Spleen (tissue), 7 donors: ENCODE measurements around the gene RPTN.

Source experiments
- CTCF ChIP-seq, 11 experiments: fragments of 200-600 bp in 7 of 11; fragments of 450-650 bp in 4 of 11; sonication (generic) in 4 of 11; IDR thresholded peaks in 8 of 11; conservative IDR thresholded peaks in 3 of 11; 1 replicate in 7 of 11; 2 replicates in 4 of 11; pipeline versions ENCODE4 v1.4.0 to v1.8.0; 2016 to 2021; ENCODE audit warnings: antibody characterized with exemption in 11 of 11, inconsistent platforms in 4 of 11, mild to moderate bottlenecking in 1 of 11
- POLR2A ChIP-seq, 3 donors: fragments of 450-650 bp; IDR thresholded peaks; one replicate each; pipeline ENCODE4 v1.5.1; 2017; ENCODE audit warnings: antibody characterized with exemption in 3 of 3, mild to moderate bottlenecking in 1 of 3
- POLR2AphosphoS5 ChIP-seq, 3 donors: sonication (generic); formaldehyde crosslinking; IDR thresholded peaks; one replicate each; pipeline ENCODE4 v1.5.1; 2017; ENCODE audit warnings: antibody characterized with exemption in 3 of 3
- donor health status: DM: no; HTN: no; CAD: no; lungs with moderate emphysema.
- donor health status: DM: no; HTN: no; CAD: no.
- donor health status: DM: no; HTN: no; CAD: no.

GRCh38 chr1:152127673-152128072 is 31.4 kb downstream of the RPTN start:
- no peak for TF ChIP-seq POLR2A (IDR thresholded peaks at IDR 0.05)
- no peak for TF ChIP-seq CTCF (IDR thresholded peaks at IDR 0.05 in 8 of 11, conservative IDR thresholded peaks at IDR 0.05 in 3 of 11)
- no peak for TF ChIP-seq POLR2AphosphoS5 (IDR thresholded peaks at IDR 0.05)
